H1 (cell line): Measurements from ENCODE around the gene ESPNL. TPM values are rescaled to one million over a fixed set of nuclear protein-coding genes. Genes with fewer than 3 reads are reported as not detected.
A peak's percentile ranks its signal among the peaks of the same experiment; 100 is the strongest.

ENCODE experiments used
- KDM1A ChIP-seq: fragments of 200-600, 300-600 bp; sonication (generic); IDR thresholded peaks from 2 replicates; pipeline ENCODE4 v1.7.1; 2016; ENCODE audit warnings: mild to moderate bottlenecking, low read length, borderline replicate concordance
- RNF2 ChIP-seq: fragments of 200-900, 300-1000 bp; sonication (generic); IDR thresholded peaks from 2 replicates; pipeline ENCODE4 v1.7.1; 2016; ENCODE audit warnings: borderline replicate concordance, low read depth, mild to moderate bottlenecking, antibody characterized with exemption, low read length; ENCODE audit not compliant: poor library complexity, severe bottlenecking; ENCODE audit errors: missing control alignments
- SP2 ChIP-seq: IDR thresholded peaks from 2 replicates; pipeline ENCODE4 v1.6.1; 2012; ENCODE audit warnings: mild to moderate bottlenecking, low read length, inconsistent platforms
- TAF7 ChIP-seq: optimal IDR thresholded peaks from 2 replicates; pipeline ENCODE3; 2011; ENCODE audit warnings: low read depth, mild to moderate bottlenecking, inconsistent platforms, low read length, moderate library complexity, borderline replicate concordance
- USF2 ChIP-seq: IDR thresholded peaks from 2 replicates; pipeline ENCODE4 v1.6.1; 2011; ENCODE audit warnings: low read length, improper control_type of control experiment
- polyA plus RNA-seq, 7 experiments: library from polyadenylated mRNA; depleted of rRNA in 3 of 7; stranded (reverse) in 5 of 7; unstranded in 2 of 7; fragments of >200 nt in 5 of 7; fragments of 200-250 nt in 2 of 7; gene quantifications; 1 replicate in 5 of 7; 2 replicates in 1 of 7; 4 replicates in 1 of 7; pipeline versions ENCODE4 v1.2.1 to v1.2.3, GENCODE V29; 2011 to 2013; ENCODE audit warnings: missing spikeins in 2 of 7, mixed read lengths in 2 of 7
- total RNA-seq: library from RNA; stranded (reverse); fragmentation: NEBNext Ultra II Directional; extraction: Animal tissue kit (Norgen Biotek cat#: 25700); gene quantifications from 2 replicates; pipeline ENCODE4 v1.2.1, GENCODE V29; 2021
- TF ChIP-seq, protein P1 (sequence below): fragments of 300-600 bp; sonication (generic); IDR thresholded peaks from 2 replicates; pipeline ENCODE4 v1.7.1; 2012; ENCODE audit warnings: low read length, moderate library complexity, mild to moderate bottlenecking, inconsistent platforms; ENCODE audit not compliant: insufficient replicate concordance

The ESPNL gene
- total and polyA plus RNA-seq, 2 of the 8 experiments (the other 6 are each of a cell fraction or from before 2014, with no cell fraction given): 0.68 to 1.3 TPM

DNA sequence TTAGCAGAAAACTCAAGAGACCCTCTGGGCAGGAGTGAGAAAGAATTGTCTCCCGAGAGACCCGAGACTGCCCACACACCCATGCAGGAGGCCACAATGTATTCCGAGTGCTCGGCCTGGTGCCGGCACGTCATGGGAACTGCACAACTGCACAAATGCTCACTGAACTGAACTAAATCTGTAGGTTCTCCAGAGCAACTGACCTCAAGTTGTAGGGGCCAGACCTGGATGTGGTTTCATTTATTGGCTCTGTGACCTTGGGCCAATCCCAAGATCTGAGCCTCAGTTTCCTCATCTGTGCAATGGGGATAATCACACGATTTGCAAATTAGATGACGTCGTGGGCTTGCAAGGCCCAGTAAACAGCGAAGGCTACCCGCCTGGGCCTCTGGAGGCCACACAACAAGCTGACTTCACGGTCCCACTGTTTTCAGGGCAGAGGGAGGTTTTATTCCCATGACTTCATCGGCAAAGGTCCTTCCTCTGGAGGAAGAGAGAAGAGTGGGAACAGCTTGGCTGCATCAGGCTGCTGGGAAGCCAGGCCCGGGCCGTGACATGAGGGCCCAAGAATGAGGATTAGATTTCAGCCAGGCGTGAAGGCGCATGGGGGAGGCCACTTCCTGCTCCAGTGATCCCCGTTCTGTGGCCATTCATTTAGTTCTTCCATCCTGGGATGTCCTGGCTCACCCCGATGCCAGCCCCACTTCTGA, 55.1 kb downstream of the ESPNL start (continued):
- TF ChIP-seq, protein P1, sequence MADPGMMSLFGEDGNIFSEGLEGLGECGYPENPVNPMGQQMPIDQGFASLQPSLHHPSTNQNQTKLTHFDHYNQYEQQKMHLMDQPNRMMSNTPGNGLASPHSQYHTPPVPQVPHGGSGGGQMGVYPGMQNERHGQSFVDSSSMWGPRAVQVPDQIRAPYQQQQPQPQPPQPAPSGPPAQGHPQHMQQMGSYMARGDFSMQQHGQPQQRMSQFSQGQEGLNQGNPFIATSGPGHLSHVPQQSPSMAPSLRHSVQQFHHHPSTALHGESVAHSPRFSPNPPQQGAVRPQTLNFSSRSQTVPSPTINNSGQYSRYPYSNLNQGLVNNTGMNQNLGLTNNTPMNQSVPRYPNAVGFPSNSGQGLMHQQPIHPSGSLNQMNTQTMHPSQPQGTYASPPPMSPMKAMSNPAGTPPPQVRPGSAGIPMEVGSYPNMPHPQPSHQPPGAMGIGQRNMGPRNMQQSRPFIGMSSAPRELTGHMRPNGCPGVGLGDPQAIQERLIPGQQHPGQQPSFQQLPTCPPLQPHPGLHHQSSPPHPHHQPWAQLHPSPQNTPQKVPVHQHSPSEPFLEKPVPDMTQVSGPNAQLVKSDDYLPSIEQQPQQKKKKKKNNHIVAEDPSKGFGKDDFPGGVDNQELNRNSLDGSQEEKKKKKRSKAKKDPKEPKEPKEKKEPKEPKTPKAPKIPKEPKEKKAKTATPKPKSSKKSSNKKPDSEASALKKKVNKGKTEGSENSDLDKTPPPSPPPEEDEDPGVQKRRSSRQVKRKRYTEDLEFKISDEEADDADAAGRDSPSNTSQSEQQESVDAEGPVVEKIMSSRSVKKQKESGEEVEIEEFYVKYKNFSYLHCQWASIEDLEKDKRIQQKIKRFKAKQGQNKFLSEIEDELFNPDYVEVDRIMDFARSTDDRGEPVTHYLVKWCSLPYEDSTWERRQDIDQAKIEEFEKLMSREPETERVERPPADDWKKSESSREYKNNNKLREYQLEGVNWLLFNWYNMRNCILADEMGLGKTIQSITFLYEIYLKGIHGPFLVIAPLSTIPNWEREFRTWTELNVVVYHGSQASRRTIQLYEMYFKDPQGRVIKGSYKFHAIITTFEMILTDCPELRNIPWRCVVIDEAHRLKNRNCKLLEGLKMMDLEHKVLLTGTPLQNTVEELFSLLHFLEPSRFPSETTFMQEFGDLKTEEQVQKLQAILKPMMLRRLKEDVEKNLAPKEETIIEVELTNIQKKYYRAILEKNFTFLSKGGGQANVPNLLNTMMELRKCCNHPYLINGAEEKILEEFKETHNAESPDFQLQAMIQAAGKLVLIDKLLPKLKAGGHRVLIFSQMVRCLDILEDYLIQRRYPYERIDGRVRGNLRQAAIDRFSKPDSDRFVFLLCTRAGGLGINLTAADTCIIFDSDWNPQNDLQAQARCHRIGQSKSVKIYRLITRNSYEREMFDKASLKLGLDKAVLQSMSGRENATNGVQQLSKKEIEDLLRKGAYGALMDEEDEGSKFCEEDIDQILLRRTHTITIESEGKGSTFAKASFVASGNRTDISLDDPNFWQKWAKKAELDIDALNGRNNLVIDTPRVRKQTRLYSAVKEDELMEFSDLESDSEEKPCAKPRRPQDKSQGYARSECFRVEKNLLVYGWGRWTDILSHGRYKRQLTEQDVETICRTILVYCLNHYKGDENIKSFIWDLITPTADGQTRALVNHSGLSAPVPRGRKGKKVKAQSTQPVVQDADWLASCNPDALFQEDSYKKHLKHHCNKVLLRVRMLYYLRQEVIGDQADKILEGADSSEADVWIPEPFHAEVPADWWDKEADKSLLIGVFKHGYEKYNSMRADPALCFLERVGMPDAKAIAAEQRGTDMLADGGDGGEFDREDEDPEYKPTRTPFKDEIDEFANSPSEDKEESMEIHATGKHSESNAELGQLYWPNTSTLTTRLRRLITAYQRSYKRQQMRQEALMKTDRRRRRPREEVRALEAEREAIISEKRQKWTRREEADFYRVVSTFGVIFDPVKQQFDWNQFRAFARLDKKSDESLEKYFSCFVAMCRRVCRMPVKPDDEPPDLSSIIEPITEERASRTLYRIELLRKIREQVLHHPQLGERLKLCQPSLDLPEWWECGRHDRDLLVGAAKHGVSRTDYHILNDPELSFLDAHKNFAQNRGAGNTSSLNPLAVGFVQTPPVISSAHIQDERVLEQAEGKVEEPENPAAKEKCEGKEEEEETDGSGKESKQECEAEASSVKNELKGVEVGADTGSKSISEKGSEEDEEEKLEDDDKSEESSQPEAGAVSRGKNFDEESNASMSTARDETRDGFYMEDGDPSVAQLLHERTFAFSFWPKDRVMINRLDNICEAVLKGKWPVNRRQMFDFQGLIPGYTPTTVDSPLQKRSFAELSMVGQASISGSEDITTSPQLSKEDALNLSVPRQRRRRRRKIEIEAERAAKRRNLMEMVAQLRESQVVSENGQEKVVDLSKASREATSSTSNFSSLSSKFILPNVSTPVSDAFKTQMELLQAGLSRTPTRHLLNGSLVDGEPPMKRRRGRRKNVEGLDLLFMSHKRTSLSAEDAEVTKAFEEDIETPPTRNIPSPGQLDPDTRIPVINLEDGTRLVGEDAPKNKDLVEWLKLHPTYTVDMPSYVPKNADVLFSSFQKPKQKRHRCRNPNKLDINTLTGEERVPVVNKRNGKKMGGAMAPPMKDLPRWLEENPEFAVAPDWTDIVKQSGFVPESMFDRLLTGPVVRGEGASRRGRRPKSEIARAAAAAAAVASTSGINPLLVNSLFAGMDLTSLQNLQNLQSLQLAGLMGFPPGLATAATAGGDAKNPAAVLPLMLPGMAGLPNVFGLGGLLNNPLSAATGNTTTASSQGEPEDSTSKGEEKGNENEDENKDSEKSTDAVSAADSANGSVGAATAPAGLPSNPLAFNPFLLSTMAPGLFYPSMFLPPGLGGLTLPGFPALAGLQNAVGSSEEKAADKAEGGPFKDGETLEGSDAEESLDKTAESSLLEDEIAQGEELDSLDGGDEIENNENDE: no peak
- TF ChIP-seq RNF2 (no peak), TAF7 (no peak), KDM1A (0 out of 2 replicates have a peak, but pooled peaks have one; percentile 49), SP2 (no peak), USF2 (no peak)
